Cardiac muscle cell (in vitro differentiated cells and primary cell): ENCODE results near the gene SERPINB12. TPM values are rescaled to one million over a fixed set of nuclear protein-coding genes. Genes with fewer than 3 reads are reported as not detected.

Experiments
- DNase-seq, 2 donors: peaks; one replicate each; pipeline versions ENCODE4 v3.0.0 to v3.0.0-alpha.2; 2010 to 2017; ENCODE audit warnings: low read depth in 1 of 2, low spot score in 1 of 2
- H3K27ac ChIP-seq: fragments of 200-600 bp; sonication (generic); 2 replicates; pipeline ENCODE4 v1.5.1; 2016
- H3K27me3 ChIP-seq: fragments of 200-600 bp; sonication (generic); 2 replicates; pipeline ENCODE4 v1.6.0; 2016; ENCODE audit warnings: control low read depth
- H3K36me3 ChIP-seq: fragments of 200-600 bp; sonication (generic); 2 replicates; pipeline ENCODE4 v1.5.1; 2016; ENCODE audit warnings: control low read depth
- H3K4me1 ChIP-seq: fragments of 200-600 bp; sonication (generic); 2 replicates; pipeline ENCODE4 v1.8.1; 2017; ENCODE audit warnings: low read depth, mild to moderate bottlenecking, mixed run types
- H3K4me3 ChIP-seq: fragments of 200-600 bp; sonication (generic); 2 replicates; pipeline ENCODE4 v1.5.1; 2016; ENCODE audit warnings: mild to moderate bottlenecking
- H3K9me3 ChIP-seq: fragments of 200-600 bp; sonication (generic); 2 replicates; pipeline ENCODE4 v1.5.1; 2017; ENCODE audit warnings: low read depth, mild to moderate bottlenecking, control low read depth
- polyA plus RNA-seq: library from polyadenylated mRNA; unstranded; fragments of >200 nt; fragmentation: Nextera tagmentation; extraction: Ambion mirVana; gene quantifications from 2 replicates; pipeline ENCODE4 v1.2.1, GENCODE V29; 2016
- total RNA-seq: library from RNA; depleted of rRNA; stranded (reverse); fragments of >200 nt; gene quantifications from 2 replicates; pipeline ENCODE4 v1.2.3, GENCODE V29; 2016
- TF ChIP-seq, protein P1 (sequence below): IDR thresholded peaks from 2 replicates; pipeline ENCODE4 v1.5.1; 2012; ENCODE audit warnings: low read depth, mild to moderate bottlenecking, low read length

SERPINB12 gene
- total and polyA plus RNA-seq, 2 experiments from 2014 or later, result not detected

DNA sequence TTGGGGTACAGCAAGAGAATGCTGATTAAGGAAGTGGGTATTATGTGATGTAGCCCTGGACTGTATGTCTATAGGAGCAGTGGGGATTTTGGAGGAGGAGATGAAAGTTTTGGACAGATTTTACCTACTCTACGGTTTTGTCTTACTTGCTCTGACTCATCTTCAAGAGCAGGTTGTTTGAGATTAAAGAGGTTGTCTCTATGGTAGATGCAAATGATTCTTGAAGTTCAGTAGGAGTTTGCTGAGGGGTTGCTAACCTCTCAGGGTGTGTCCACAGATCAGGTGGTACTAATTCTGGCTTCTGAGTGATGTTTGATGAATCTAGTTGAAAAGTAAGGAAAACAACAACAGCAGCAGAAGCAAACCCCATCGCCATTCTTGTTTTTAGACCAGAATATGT lies 9.7 kb upstream of the SERPINB12 start:
- H3K4me1 ChIP-seq, result no peaks in the 10 kb centered on the region
- no peaks in the 10 kb centered on the region for H3K9me3 ChIP-seq
- DNase-seq, result no peak
- TF ChIP-seq, protein P1, sequence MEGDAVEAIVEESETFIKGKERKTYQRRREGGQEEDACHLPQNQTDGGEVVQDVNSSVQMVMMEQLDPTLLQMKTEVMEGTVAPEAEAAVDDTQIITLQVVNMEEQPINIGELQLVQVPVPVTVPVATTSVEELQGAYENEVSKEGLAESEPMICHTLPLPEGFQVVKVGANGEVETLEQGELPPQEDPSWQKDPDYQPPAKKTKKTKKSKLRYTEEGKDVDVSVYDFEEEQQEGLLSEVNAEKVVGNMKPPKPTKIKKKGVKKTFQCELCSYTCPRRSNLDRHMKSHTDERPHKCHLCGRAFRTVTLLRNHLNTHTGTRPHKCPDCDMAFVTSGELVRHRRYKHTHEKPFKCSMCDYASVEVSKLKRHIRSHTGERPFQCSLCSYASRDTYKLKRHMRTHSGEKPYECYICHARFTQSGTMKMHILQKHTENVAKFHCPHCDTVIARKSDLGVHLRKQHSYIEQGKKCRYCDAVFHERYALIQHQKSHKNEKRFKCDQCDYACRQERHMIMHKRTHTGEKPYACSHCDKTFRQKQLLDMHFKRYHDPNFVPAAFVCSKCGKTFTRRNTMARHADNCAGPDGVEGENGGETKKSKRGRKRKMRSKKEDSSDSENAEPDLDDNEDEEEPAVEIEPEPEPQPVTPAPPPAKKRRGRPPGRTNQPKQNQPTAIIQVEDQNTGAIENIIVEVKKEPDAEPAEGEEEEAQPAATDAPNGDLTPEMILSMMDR, result no peak
- no peaks in the 10 kb centered on the region for H3K36me3 ChIP-seq
- H3K4me3 ChIP-seq, result no peak overlapping the region
- no peaks in the 10 kb centered on the region for H3K27me3 ChIP-seq
- no peak overlapping the region for H3K27ac ChIP-seq

DNA sequence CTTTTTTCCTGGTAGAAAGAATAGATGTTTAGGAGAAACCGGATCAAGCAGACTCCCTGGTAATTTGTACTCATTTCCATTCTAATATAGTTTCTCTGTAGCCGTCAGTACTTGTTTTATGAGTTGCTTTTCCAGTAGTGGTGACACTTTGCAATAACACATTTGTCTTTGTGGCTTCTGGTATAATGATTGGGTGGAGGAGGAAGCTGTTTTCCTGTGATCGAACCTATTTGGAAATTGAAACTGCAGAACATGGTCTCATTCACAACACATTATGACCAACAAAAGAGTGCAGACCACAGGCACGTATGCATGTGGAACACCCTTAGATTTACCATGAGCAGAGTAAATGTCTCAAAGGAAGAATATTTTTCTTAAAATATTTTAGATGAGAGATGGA lies 7.6 kb upstream of the SERPINB12 start:
- no peaks in the 10 kb centered on the region for H3K27me3 ChIP-seq
- no peaks in the 10 kb centered on the region for H3K4me1 ChIP-seq
- no peak overlapping the region for H3K27ac ChIP-seq
- H3K36me3 ChIP-seq, result no peaks in the 10 kb centered on the region
- TF ChIP-seq, protein P1, result no peak
- DNase-seq, result no peak
- H3K9me3 ChIP-seq, result no peaks in the 10 kb centered on the region
- H3K4me3 ChIP-seq, result no peak overlapping the region

DNA sequence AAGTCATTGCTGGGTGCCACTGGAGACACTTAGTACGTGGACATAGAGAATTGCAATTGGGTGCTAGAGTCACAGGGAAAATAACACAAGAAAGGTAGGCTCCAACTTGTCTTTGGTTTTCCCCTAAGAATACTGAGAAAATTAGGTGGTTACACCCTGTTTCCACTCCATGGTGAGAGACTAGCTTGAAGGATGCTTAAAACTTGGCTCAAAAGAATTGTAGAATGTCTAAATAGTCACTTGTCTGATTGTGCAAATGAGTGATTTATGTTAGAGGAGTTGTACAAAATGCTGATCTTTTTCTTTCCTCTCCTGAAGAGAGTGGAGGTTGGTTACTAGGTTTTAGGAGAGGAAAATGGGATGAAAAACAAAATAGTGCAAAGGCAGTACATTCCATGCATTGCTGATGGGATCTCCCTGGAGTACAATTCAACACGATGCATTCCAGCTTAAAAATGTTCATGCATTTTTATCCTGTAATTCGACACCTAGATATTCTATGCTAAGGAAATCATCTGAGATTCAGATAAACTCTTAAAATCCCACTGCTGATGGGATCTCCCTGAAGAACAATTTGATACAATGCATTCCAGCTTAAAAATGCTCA lies 2.2 kb upstream of the SERPINB12 start:
- Histone ChIP-seq H3K36me3 (no peaks in the 10 kb centered on the region), H3K27ac (no peak overlapping the region), H3K4me3 (no peak overlapping the region), H3K4me1 (no peaks in the 10 kb centered on the region), H3K9me3 (no peaks in the 10 kb centered on the region), H3K27me3 (no peaks in the 10 kb centered on the region)
- TF ChIP-seq, protein P1, result no peak
- DNase-seq, result peak in 1 of 2 donors; percentile 36

DNA sequence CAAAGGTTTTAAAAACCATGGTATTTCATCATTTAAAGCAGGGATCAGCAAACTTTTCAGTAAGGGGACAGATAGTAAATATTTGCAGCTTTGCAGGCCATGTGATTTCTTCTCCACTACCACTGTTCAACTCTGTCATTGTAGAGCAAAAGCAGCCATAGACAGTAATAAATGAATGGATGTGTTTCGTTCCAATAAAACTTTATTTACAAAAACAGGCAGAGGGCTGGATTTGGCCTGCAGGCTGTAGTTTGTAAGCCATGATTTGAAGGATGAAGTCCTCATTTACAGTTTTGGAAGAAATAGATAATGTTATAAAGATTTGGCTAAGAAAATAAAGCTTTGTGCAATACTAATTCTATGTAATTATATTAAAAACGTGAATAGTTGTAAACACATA lies 1.8 kb downstream of the SERPINB12 start:
- H3K9me3 ChIP-seq, result no peaks in the 10 kb centered on the region
- TF ChIP-seq, protein P1, result no peak

DNA sequence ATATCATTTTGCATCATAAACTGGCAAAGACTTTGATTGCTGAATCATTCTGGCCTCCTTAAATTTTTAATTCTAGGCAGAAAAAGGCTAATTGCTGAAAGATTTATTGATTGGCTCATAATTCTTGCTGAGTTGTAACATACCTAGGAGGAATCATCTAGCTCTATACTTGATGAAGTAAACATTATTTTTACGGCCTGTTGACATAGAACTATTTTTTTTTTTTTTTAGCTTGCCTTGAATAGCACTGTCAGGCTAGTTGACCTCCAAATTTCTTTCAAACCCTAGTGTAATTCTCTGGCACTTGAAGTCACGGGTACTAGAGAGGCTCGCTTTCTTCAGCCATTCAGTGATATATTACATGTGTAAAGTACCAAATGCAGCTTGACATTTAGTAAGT lies 2.8 kb downstream of the SERPINB12 start:
- TF ChIP-seq, protein P1, result no peak
- Histone ChIP-seq H3K27ac (no peak overlapping the region), H3K36me3 (no peaks in the 10 kb centered on the region), H3K9me3 (no peaks in the 10 kb centered on the region), H3K4me3 (no peak overlapping the region), H3K27me3 (no peaks in the 10 kb centered on the region), H3K4me1 (no peaks in the 10 kb centered on the region)
- no peak for DNase-seq

More for the DNA sequence above, 1.8 kb downstream of the SERPINB12 start:
- Histone ChIP-seq H3K4me3 (no peak overlapping the region), H3K36me3 (no peaks in the 10 kb centered on the region), H3K4me1 (no peaks in the 10 kb centered on the region), H3K27ac (no peak overlapping the region), H3K27me3 (no peaks in the 10 kb centered on the region)
- no peak for DNase-seq
